GM19468 (cell line): ENCODE results near the gene SHC4.
A peak's percentile ranks its signal among the peaks of the same experiment; 100 is the strongest.

Experiments
- ATAC-seq: cut with Tn5 transposase; IDR thresholded peaks from one replicate; pipeline ENCODE4 v1.9.1; 2021; ENCODE audit warnings: mild to moderate bottlenecking, moderate library complexity, moderate number of reproducible peaks; ENCODE audit not compliant: unreplicated experiment; ENCODE audit errors: extremely low read depth

Gene SHC4, protein sequence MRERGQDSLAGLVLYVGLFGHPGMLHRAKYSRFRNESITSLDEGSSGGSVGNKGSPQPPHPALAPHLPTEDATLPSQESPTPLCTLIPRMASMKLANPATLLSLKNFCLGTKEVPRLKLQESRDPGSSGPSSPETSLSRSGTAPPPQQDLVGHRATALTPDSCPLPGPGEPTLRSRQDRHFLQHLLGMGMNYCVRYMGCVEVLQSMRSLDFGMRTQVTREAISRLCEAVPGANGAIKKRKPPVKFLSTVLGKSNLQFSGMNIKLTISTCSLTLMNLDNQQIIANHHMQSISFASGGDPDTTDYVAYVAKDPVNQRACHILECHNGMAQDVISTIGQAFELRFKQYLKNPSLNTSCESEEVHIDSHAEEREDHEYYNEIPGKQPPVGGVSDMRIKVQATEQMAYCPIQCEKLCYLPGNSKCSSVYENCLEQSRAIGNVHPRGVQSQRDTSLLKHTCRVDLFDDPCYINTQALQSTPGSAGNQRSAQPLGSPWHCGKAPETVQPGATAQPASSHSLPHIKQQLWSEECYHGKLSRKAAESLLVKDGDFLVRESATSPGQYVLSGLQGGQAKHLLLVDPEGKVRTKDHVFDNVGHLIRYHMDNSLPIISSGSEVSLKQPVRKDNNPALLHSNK

GRCh38 chr15:48963524-48964113 lies at the start of gene SHC4:
Gene SHC4 (minus strand): TSS chr15:48963919. CDS start chr15:48963015, 904 bp downstream.
- ATAC-seq: peak; percentile 33

DNA sequence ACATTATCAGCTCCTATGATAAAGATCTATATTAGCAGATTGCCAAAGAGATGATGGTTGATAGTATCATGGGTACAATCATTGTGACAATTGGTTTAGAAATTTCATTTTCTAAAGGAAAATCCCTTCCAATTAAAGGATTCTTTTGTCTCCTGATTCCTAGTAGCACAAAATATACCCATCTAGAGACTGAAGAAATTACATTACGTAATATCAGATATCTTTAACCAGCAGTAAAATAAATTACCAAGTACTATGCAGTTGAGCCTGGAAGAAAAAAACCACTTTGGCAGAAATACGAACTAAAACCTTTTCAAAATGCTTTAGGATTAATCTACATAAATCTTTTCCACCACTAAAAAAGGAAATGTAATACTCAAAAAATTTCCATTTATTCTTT lies 35.6 kb upstream of the SHC4 start:
- ATAC-seq: no peak

- ATAC-seq: no peak
These were observed 32.6 kb upstream of the SHC4 start for GRCh38 chr15:48996276-48996675.

DNA sequence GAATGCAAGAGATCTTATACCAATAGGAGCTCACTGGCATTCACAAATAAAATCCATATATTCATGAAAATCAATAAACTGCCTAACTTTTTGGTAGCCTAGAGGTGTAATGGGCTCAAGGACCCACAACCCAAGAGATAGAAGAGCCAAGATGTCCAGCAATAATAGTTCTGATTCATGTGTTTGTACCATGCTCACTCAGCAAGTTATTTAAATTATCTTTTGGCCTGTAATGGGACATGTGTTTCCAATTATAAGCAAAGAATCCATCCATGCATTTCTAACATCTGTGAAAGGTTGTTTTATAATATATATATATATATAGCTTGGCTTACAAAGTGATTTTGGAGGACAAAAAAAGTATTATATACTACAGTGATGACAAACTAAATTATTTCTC lies 29.7 kb upstream of the SHC4 start:
- no peak for ATAC-seq

DNA sequence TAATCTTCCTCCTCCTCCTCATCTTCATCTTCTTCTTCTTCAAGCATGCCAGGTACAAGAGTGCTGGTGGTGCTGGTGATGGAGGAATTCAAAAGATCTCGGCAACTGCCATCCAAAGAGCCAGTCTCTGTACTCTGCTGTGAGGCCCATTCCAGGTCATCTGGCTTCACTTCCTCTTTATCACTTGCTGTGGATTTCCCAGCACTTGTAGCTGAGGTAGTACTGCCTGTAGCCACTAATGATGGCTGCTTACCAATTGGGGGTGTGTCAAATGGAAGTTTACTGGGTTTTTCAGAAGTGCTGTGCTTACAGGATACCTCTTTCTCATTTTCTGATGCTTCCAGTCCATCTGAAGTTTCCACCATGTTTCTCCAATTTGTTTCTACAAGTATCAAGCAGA lies 28.8 kb upstream of the SHC4 start:
- no peak for ATAC-seq

GRCh38 chr15:48992096-48992495 lies 28.4 kb upstream of the SHC4 start:
- ATAC-seq: no peak

GRCh38 chr15:48989170-48989569 lies 25.5 kb upstream of the SHC4 start:
- no peak for ATAC-seq

DNA sequence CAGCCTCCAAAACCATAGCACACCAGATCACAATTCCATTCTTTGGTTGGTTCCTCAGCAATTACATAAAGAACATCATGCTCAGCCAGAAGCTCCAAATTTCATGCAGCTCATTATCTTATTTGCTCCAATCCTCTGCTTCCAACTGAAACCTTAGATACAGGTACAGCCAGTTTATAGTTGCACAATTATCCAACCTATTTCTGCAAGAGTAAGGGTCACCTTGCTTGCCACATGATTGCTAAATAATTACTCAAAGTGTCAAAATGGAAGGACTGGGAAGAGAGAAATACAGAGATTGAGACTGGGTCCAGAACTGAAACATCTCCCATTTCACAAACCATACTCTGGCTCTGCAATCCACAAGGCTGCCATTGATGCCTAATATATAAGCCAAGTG lies 23.4 kb upstream of the SHC4 start:
- ATAC-seq: no peak

DNA sequence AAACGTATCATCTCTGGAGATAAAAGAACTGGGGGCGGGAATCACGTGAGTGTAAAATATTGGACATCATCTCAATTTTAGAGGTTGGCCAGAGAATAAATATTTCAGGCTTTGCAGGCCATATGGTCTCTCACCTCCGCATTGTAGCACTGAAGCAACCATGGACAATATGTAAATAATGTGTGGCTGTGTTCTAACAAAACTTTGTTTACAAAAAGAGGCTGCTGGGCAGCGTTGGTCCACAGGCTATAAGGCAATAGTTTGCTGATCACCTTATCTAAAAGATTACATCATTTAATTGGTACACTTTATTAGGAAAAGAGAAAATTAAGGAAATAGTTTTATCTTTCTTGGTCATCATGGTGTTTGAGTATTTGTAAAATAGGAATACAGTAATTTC lies 22.5 kb upstream of the SHC4 start:
- ATAC-seq: no peak

DNA sequence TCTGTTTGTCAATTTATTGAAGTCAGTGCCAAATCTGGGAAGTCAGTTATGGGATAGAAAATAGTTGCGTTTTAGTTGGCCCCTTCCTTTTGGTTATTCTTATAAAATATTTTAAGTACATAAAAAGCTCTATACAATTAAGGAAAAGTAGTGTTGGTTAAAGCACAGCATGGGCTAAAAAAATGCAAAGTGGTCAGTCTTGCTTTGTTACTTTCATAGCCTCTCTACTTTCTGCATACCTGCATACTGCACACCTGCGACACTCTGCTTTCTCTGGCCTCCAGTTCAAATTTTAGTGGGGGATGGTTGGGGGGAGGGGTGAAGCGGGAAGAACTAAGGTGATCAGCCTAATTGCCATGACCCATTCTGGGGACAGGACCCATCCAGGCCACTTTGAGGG lies 21.8 kb upstream of the SHC4 start:
- no peak for ATAC-seq

- no peak for ATAC-seq
These were observed 21.2 kb upstream of the SHC4 start for GRCh38 chr15:48984811-48985352.

DNA sequence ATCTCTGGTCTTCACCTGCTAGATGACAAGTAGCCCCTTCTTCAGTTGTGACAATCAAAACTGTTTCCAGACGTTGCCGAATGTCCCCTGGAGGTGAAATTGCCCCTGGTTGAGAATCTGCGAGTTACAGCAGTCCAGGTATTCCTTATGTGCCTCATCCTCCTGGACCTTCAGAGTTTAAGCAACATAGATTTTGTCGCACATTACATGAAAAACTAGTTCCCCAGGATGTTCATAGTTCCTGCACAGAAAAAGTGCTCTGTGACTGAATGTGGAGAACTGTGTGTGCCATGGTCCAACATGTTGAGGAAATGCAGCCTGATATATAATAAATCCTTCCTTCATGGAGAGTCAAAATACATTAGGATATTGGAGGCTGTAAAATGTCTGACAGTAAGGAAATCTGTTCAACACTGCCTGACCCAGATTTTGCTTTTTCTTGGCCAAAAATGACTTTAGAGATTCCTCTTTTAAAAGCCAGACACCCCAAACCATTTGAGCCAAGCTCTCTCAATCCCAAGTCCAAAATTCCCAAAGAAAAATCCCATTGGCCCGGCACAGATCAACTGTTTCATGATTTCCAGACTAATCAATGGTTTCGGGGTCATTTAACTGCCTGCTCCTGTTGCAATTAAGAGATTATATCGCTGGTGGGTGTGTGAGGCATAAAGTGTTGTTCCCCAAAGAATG lies 20.4 kb upstream of the SHC4 start:
- no peak for ATAC-seq

- no peak for ATAC-seq
These were observed 19.6 kb upstream of the SHC4 start for GRCh38 chr15:48983300-48983699.

DNA sequence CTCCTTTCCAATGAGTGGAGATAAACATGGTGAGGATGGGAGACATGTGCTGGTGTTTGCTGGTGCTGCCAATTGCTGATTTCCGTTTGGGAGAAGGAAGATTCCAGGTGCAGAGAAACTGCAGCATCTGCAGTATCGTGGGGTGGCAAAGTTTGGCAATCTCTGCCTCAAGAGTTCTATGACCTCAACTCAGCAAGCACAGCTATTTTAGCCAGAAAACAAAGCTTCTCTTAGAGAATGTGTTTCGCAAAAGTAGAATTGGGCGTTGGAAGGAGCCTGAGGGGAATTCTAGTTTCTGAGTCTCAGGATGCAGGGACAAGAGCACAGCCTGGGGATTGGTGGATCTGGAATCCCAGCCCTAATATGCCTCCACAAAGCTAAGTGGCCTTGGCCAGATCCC lies 18.2 kb upstream of the SHC4 start:
- ATAC-seq: no peak

DNA sequence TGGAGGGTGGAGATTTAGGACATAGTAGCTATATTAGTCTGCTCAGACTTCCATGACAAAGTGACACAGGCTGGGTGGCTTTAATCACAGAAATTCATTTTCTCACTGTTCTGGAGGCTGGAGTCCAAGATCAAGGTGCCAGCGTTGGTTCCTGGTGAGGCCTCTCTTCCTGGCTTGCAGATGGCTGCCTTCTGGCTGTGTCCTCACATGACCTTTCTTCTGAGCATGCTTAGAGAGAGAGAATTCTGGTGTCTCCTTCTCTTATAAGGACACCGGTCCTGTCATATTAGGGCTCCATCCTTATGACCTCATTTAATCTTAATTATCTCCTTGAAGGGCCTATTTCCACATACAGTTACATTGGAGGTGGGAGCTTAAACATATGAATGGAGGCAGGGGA lies 14.9 kb upstream of the SHC4 start:
- no peak for ATAC-seq

DNA sequence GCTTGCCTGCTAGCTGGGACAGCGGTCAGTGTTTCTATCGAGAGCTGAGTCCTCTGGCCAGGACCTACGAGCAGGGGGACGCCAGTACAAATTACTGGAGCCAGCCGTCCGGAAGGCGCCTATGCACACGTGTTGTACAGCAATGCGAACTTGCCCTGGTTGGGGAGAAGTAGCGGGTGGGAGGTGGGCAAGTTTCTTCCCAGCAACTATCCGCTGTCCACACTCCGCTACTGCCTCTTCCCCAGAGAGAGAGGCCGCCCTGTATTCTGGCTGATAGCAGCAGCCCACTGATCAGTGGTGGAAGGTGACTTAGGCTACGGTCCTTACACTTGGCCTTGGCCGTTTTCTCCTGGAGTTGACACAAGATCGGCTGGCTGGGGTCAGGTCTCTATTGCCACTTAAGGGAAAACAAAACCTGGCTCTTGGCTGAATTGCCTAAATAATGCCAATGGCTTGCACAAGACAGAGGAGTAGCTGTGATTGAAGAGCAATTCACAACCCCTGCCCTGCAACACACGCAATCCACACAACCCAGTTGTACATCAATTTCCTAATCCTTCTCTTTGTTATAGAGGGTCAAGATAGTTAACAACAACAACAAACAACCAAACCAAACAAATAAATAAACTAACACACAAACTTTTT lies 12.8 kb upstream of the SHC4 start:
- no peak for ATAC-seq

GRCh38 chr15:48975472-48976419 lies 12.0 kb upstream of the SHC4 start:
- peak; percentile 64 for ATAC-seq

DNA sequence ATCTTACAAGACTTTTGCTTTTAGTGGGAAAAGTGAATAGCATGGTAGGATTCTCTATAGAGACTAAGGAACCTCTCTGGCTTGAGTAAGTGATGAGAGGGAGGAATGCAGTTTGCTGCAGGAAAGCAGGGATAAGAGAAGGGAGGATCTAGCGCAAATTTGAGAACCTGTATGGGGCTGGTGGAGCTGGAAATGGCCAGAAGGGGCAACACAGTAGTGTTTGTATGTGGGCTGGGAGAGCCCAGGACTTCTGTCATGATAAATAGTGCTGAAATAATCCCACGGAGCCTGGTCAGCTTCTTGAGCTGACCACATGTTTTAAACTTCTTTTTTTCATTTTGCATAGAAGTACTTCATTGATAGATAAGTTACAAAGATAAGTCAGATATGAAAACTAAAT lies 11.2 kb upstream of the SHC4 start:
- no peak for ATAC-seq
